Measurements from ENCODE around the gene AFF4.
A peak's percentile ranks its signal among the peaks of the same experiment; 100 is the strongest.
"Not testable (repeated sequence)": the region's sequence is repeated elsewhere in the genome, so short reads cannot be mapped to it uniquely, and the experiment has no call there.

Gene AFF4

DNA sequence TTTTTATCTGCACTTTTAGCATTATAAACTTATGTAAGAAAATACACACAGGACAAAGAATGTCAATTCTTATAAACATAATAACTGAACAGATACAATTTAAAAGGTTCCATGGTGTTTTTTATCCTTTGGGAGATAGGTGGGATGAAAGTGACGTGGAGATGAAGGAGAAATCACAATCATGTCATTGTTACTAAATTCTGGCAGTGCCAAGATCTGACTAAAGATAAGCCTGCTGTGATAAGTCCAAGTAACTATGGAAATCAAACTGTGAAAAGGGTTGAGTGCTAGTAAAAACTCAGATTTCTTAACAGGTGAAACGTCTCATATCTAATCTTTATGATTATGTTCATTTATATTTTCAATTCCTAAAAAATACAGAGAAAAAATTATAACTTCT lies 78.9 kb downstream of the AFF4 start:
- no peak for DNase-seq

DNA sequence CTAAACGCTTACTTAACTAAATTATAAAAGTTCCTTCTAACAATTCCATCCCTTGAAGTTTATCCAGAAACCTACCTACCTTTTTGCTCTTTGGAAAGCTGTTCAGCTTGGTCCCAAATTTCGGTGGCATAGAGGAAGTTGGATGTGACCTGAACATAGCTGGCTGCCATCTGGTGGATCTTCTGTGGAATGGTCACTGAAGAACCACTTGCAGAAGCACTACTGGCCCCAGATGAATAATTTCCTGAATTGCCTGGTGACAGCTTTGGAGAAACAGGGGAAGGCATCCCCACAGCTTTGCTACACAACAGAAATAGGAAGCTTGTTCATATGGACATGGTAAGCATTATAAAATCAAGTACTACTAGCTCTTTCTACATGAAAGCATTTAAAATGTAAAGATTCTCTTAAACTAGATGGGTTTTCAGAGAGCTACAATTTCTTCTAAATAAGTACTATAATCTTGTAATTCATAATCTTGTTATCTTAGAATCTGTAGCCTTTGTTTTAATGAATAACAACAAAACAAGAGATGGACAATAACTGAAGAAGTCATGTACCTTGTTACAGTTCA lies 80.1 kb downstream of the AFF4 start:
- DNase-seq: no peak

DNA sequence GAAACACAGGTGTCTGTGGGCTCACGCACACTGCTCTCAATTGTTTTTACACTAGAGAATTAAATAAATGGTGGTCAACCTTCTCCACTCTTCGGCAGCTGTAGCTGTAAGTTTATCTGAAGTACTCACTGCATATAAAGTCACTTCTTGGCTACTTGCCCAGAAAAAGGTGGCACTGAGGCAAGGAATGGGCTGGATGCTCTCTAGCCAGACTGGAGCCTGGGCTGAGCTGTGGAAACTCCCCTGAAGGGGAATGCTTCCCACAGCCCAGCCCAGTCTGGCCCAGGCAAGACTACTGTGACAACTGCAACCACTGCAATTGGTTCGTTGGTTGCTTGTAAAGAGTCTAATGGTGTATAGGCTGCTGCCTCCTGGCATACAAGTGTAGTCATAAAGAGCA lies 85.5 kb downstream of the AFF4 start:
- DNase-seq: no peak

DNA sequence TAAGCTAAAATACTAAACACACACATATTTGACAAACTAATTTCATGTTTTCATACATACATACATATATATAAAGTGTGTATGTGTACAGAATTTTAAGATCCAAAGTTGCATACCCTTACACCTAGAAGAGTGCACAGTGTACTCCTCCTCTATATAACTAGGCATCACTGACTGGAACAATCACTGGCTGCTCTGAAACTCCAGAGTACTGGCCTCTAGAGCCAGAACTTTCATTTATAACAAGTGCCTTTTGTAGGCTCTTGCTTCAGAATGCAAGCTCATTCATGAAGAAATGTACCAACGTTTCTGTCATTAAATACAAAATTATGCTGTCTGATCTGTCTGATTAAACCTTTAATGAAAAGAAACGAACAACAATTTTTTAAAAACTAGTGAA lies 86.0 kb downstream of the AFF4 start:
- no peak for DNase-seq

DNA sequence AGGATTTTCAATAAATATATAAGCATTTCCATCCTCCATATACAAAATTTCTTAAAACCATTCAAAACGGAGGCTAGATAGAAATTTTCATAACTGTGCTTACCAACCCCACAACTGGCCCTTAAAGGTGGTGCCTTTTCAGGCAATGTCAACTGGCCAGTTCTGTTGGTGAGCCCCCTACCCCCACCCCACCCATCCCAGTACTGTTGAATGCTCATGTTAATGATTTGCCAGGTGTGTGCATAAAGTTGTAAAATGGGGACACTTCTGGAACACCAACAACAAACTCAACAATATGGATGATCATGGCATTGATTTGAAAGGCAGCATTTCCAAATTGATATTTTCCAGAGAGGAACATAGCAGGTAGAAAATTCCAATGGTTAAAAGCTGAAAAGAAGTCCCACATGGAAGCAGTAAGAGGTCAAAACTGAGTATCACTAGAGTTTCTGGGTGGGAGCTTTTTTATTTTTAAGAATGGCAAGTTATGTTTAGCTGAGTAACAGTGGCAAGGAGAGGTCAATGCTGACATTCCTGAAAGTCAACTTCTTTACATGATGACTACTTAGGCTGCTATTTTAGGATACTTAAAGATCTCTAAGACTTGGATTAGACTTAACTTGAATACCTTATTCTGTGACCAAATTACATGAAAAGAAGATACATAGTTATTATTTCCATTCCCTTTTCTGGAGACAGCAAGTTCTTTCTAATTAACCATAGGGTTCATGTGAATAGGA lies 87.2 kb downstream of the AFF4 start:
- DNase-seq: no peak

DNA sequence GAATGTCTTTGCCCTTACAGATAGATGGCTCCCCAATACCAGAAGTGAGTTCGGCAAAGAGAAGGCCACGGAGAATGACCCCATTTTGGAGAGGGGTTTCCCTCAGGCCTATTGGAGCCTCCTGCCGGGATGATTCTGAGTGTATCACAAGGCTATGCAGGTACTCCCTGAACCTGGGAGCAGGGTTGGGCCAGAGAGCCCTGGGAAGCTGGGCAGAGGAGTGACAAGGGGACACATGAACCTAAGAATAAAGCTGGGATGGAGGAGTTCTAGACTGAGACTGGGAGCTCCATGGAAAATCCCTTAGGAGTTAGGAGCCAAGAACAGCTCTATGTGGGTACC lies 89.5 kb downstream of the AFF4 start:
- no peak for DNase-seq

DNA sequence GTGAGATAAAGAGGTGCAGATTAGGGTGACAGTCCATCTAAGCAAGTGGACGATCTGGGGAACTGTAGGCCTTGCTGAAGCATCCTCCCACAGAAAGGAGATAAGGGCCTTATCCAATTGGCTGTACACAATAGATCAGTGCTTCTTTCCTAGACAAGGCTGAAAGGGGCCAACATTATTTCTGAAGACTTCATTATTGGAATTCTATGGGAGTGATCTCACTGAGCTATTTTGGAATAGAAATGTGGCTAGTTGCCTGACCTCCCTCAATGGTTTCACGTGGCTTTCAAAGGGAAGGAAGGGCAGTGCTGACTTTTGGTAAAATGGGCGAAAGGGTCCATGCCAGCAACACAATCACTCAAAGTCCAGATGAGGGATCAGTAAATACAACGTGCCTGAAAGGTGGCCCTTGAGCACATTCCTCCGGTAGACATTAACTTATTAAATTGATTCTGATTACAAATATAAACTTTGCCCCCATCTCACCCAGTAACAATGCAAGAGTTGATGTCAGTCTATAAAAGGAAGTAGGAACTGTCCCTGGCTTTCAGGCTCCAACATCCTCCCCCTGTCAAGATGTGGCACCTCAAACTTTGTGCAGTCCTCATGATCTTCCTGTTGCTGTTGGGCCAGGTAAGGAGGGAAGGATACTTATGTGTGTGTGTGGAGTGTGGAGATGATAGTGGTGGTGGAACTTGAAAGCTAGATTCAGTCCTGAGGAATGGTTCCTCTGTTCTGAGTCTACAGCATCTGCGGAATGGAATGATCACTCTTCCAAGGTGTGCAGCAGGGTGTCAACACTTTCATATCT lies 90.1 kb downstream of the AFF4 start, which contains the start of gene LEAP2:
Gene LEAP2 (plus strand): TSS at position 550 of the 811 bp plus-strand sequence. CDS start 27 bp downstream, at position 577.
- no peak for DNase-seq

DNA sequence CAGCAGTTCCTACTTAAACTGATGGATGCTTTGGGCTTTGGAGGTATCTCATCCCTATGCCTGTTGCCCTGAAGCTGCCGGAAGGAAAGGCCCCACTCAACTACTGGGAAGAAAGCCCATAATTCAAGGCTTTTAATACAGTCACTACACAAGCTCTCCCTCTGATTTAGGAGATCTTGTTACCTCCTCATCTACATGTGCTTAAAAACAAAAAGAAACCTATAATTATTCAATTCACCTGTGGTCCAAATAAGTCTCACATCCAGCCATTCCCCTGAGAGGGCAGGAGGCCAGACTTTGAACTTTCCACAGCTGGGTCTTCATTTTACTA lies 90.7 kb downstream of the AFF4 start:
- DNase-seq: no peak

DNA sequence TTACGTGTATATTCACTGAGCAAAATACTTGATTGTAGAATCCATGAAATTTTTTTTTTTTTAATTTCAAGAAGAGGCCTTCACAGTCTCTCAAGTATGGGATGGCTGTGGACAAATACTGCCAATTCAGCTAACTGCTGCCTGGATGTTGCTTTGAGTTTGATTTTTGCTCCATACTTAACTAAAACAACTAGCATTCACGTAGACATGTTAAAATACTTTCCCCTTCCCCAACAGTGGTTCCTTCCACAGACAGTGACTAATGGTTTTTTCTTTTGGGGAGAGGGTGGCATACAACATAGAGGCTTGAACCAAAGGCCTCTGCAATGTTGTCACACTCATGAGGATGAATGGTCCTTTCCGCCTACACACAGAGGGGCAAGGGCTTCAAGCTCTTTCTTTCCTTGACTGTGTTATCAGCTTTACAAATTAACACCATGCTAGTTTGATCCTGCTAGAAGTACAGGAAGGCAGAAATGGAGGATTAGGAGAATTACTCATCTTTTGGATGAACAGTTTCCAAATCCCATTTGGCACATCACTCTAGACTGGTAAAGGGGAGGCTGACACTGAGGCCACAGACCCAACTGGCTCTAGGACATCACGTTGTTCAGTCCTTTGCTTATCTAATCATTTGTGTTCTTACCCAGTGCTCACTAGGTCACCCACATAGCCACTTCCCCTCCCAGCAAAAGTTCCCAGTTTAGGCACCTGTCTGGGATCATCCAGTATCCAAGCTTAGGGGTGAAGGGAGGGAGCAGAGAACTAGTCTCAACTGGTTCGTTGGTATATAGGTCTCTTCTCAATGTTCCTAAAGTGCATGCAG lies 91.8 kb downstream of the AFF4 start:
- no peak for DNase-seq

DNA sequence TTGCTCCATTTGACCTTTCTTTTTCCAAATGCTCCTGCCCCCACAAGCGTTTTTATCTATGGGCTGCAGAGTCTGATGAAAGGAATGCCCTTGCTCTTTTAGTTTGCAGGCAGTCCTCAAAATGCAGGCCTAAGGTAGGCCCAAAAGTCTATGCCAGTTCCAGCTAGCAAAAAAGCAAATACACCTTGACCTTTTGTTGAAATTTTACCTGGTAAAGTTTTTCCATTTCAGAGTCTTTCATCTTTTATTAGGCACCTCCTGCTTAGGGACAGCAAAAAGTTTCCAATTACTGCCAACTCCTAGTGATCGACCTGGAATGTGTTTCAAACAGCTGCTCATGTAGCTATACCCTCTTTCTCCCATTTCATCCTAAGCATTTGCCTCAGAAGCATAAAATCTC lies 92.6 kb downstream of the AFF4 start:
- no peak for DNase-seq

DNA sequence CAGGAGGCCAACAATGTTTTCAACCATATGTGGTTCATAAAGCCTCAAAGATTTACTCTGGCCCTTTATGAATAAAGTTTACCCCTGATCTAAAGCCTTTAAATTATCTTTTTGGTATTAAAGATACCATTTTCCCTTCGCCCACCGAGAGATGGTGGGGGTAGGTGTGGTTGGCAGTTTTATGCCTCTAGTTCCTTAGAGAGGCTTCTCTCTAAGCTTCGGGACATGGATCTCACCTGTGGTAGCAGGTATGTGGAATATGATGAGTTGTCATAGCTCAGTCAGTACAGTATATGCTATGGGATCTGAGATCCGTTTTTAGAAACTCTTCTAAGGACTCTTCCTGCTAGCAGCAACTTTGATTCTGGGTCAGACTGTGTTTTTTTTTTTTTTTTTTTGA lies 94.7 kb downstream of the AFF4 start:
- DNase-seq: no peak

DNA sequence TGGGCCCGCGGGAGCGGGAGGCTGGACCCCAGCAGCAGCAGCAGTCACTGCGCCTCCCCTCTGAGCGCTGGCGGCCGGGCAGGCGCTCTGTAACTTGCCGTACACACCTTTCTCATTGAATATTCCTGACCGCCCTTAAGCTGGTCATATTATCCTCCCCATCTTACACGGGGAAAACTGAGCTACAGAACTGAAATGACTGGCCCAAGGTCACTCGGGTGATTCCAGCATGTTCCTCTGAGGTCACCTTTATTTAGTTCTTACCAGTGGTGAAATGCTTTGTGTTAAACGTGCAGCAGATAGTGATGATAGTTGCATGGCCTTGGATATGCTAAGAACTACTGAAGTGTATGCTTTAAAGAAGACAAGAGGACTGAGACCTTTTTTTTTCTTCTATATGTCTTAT lies 96.4 kb downstream of the AFF4 start:
- DNase-seq: no peak

DNA sequence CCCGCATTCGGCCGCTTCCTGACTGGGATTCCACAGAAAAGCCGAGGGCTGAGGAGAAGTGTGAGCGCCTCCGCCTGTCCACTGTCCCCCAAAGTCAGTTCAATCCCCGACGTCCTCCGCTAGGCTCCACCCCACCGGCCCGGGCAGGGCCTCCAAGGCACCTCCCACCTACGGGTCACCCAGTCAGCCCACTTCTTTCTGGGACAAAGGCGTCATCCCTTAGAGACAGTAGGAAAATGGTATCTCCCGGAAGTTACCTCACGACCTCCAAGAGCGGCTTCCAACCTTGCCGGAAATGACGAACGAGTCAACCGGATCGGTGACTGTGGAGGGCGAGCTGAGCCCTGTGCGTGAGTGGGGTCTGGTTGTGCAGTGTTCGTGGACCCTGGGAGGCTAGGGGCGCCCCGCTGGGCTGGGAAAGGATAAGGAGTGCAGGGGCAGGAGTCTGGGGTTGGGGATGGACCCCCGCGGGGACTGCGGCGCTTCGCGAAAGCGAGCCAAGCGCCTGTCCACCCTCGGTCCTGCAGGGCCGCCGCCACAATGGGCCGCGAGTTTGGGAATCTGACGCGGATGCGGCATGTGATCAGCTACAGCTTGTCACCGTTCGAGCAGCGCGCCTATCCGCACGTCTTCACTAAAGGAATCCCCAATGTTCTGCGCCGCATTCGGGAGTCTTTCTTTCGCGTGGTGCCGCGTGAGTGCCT lies 96.9 kb downstream of the AFF4 start, which contains the start of the genes GDF9 and UQCRQ:
Gene GDF9 (minus strand): TSS at position 128 of the 704 bp plus-strand sequence. CDS start 1,936 bp downstream, outside the sequence.
Gene UQCRQ (plus strand): TSS at position 301 of the 704 bp plus-strand sequence. CDS start 240 bp downstream, at position 541.
- peak; percentile 92 for DNase-seq

DNA sequence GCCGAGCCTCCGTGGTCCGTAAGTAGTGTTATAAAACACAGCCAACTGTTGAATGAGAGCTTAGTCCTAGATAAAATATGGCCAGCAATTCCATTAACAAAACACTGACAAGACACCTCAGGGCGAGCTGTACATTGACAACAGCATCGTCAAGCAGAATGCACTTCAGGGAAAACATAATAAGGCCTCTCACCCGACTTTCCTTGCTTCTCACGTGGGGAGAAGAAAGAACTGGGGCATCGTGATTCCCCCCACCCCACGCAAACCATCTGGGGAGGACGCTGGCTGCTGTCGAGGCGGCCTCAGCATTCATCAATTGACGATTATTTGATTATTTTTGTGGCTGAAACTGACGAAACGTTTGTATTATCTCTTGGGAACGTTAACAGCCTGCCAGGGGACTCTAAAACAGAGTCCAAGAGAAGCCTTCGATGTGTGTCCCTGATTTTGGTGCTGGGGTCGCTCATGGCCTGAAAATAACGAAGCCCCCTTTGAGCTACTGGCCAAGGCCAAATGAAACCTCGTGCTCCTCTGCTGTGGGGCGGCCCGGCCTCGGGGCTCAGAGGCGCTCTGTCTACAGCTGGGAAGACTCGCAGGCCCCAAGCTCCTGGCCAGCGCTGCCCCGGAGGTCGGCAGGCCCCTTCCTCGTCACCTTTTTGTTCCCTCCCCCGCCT lies 97.6 kb downstream of the AFF4 start:
- DNase-seq: no peak

DNA sequence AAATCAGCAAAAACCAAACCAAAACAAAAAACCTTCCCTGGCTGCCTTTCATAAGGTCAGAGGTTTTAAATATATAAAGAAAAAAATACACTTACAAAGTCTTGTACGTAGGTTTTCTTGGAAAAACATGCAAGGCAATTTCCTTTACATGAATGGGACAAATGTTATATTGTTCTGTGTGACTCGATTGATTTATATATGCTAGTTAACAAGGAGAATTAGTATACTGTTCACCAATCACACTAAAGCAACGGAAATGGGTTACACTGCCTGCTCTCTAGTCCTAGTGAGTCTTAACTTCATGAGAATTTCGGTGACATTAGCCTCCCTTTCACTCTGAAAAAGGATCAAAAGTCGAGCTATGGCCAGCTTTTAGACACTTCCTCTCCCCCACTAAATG lies 102.7 kb downstream of the AFF4 start:
- DNase-seq: no peak

DNA sequence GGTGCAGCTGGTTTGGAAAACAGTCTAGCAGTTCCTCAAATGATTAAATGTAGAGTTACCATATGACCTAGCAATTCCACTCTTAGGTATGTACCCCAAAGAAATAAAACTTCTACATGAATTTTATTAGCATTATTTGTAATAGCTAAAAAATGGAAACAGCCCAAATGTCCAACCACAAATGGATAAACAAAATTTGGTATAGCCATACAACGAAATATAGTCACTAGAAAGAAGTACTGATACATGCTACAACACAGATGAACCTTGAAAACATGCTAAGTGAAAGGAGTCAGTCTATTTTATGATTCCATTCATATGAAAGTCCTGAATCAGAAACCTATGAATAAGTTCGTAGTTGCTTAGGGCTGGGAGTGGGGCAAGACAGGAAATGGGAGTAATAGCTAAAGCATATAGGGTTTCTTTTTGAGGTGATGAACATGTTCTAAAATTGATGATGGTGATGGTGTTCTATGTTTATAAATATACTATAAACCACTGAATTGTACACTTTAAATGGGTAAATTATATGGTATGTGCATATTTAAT lies 103.5 kb downstream of the AFF4 start:
- no peak for DNase-seq

DNA sequence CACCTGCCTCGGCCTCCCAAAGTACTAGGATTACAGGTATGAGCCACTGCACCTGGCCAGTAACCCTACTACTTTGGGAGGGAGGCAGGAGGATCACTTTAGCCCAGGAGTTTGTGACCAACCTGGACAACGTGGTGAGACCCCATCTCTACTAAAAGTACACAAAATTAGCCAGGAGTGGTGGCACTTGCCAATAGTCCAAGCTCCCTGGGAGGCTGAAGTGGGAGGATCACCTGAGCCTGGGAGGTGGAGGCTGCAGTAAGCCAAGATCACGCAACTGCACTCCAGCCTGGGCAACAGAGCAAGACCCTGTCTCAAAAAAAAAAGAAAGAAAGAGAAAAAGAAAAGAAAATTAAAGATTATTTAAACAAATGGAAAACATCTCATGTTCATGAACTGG lies 107.4 kb downstream of the AFF4 start:
- DNase-seq: no peak

DNA sequence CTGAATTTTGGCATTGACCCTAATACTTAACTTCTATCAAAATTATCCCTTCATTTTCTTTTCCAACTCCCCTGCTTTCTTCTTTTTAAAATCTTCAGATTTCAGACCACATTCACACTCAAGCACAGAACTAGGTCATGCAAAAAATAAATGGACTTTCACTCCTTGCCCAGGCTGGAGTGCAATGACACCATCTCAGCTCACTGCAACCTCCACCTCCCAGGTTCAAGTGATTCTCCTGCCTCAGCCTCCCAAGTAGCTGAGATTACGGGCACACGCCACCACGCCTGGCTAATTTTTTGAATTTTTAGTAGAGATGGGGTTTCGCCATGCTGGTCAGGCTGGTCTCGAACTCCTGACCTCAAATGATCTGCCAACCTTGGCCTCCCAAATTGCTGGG lies 108.4 kb downstream of the AFF4 start:
- DNase-seq: not testable (repeated sequence)

DNA sequence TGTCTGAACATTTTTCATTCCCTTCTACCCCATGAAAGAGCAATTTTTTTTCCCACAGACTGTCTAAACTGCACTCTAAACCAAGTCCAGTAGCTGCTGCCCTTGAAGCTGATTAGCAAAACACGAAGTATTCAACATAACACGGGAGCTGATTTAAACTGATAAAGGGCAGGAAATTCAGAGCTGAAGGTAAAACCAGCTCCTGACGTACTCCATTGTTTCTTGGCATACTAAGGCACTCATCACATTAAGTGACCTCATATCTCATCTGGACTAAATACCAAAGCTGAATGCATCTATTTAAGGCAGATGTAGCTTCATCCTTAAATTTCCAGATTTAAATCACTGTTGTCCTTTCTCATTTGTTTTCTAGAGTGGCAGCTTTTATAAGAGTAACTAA lies 109.1 kb downstream of the AFF4 start:
- DNase-seq: no peak

DNA sequence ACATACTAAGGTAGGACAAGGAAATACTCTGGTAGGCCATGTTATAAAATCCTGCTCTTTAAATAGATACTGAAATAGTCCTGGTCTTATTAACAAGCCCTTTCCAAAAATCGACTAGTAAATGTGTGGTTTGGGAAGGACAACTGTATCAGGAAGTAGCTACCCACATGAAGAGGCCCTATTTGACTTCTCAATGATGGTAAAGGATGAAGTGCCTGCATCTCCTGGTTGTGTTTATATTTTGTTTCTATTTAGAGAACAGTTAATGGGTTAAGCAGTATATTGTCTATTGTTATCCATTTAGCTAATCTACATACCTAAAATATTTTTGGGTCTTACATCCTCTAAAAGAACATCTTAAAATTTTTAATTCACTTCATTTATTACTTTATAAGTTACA lies 109.6 kb downstream of the AFF4 start:
- DNase-seq: no peak

DNA sequence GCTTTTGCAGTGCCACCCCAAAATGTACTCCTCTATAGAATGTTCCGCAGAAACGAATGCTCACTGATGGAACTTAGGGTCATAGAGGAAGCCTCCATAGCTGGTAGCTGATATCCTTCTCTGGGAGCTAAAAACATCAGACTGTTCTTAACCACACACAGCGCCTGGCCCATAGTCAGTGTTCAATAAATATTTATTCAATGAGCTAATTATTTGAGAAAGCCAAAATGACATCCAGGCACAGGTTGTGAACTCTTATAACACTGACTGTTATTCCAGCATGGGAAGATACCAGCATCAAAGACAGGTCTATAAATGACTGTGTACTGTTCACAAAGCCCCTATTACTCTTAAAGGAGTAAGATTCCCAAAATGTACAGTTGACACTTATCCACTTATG lies 110.1 kb downstream of the AFF4 start:
- DNase-seq: no peak

DNA sequence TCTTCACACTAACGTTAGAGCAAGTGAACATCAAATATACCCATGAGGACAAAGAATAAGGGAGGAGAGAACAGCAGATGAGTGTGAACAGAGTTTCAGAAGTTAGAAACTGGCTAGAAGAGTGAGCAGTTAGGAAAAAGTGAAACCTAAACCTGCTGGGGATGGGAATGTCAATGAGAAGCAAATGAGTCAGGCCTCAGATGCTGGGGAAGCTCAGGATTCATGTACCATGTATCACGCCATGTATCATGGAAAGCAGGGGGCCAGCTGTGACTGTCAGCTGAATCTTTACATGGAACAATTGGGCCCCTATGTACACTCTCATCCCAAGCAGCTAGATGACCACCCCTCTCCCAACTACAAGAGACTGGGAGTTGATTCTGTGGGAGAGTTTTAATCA lies 113.4 kb downstream of the AFF4 start:
- DNase-seq: no peak

All from activated T-cell treated with anti-CD3 and anti-CD28 coated beads, Interleukin-2, amount 50 U/mL, for 48 hours (primary cell).